ENCODE data around the gene ROPN1B.
"Not testable (repeated sequence)": the region's sequence is repeated elsewhere in the genome, so short reads cannot be mapped to it uniquely, and the experiment has no call there.

GRCh38 chr3:125928771-125929545 lies 40.0 kb upstream of the ROPN1B start:
- TF ChIP-seq, protein P1, sequence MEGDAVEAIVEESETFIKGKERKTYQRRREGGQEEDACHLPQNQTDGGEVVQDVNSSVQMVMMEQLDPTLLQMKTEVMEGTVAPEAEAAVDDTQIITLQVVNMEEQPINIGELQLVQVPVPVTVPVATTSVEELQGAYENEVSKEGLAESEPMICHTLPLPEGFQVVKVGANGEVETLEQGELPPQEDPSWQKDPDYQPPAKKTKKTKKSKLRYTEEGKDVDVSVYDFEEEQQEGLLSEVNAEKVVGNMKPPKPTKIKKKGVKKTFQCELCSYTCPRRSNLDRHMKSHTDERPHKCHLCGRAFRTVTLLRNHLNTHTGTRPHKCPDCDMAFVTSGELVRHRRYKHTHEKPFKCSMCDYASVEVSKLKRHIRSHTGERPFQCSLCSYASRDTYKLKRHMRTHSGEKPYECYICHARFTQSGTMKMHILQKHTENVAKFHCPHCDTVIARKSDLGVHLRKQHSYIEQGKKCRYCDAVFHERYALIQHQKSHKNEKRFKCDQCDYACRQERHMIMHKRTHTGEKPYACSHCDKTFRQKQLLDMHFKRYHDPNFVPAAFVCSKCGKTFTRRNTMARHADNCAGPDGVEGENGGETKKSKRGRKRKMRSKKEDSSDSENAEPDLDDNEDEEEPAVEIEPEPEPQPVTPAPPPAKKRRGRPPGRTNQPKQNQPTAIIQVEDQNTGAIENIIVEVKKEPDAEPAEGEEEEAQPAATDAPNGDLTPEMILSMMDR (IDR thresholded peaks at IDR 0.05; ENCODE audit: low read depth, low read length) = peak; percentile 46
- not testable (repeated sequence) for TF ChIP-seq POLR2A (IDR thresholded peaks at IDR 0.05; ENCODE audit: extremely low read depth, insufficient read length); MYC (IDR thresholded peaks at IDR 0.05; ENCODE audit: low read depth, low read length)
- TF ChIP-seq, protein P2, sequence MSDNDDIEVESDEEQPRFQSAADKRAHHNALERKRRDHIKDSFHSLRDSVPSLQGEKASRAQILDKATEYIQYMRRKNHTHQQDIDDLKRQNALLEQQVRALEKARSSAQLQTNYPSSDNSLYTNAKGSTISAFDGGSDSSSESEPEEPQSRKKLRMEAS (IDR thresholded peaks at IDR 0.05; ENCODE audit: low read depth, low read length) = not testable (repeated sequence)
